Neutrophil (primary cell): ENCODE results near the gene TKT.
"Not testable (repeated sequence)": the region's sequence is repeated elsewhere in the genome, so short reads cannot be mapped to it uniquely, and the experiment has no call there.

ENCODE experiments used
- H3K27ac ChIP-seq: fragments of 200-600 bp; sonication (generic); 2 replicates; pipeline ENCODE4 v1.5.1; 2016; ENCODE audit warnings: mild to moderate bottlenecking, moderate library complexity
- H3K27me3 ChIP-seq: fragments of 200-600 bp; sonication (generic); 2 replicates; pipeline ENCODE4 v1.6.0; 2016; ENCODE audit warnings: mild to moderate bottlenecking
- H3K36me3 ChIP-seq: fragments of 200-600 bp; sonication (generic); 2 replicates; pipeline ENCODE4 v1.5.1; 2017
- H3K4me1 ChIP-seq, 2 experiments: fragments of 200-600 bp in 1 of 2; sonication (generic) in 1 of 2; 1 replicate in 1 of 2; 2 replicates in 1 of 2; pipeline versions ENCODE4 v1.5.1 to v1.6.1; 2013 to 2016; ENCODE audit warnings: low read depth in 1 of 2, low read length in 1 of 2, mild to moderate bottlenecking in 1 of 2, moderate library complexity in 1 of 2; ENCODE audit not compliant: control insufficient read depth in 1 of 2, insufficient read depth in 1 of 2
- H3K4me3 ChIP-seq, 2 experiments: fragments of 200-600 bp in 1 of 2; sonication (generic) in 1 of 2; 1 replicate in 1 of 2; 2 replicates in 1 of 2; pipeline ENCODE4 v1.5.1; 2013 to 2016; ENCODE audit warnings: low read depth in 1 of 2, low read length in 1 of 2, mild to moderate bottlenecking in 1 of 2, moderate library complexity in 1 of 2
- H3K9me3 ChIP-seq: fragments of 200-600 bp; sonication (generic); 2 replicates; pipeline ENCODE4 v1.5.1; 2016
- CTCF ChIP-seq: fragments of 200-600 bp; sonication (generic); IDR thresholded peaks from 2 replicates; pipeline ENCODE4 v1.5.1; 2016; ENCODE audit warnings: antibody characterized with exemption

Gene TKT

GRCh38 chr3:53253707-53254508 is 1.9 kb downstream of the TKT start:
- H3K27me3 ChIP-seq: no peaks in the 10 kb centered on the region
- no peaks in the 10 kb centered on the region for H3K9me3 ChIP-seq
- peak overlapping the region; percentile 97 for H3K27ac ChIP-seq
- peaks cover 45 to 62% of the 10 kb centered on the region in 2 experiments for H3K4me1 ChIP-seq
- H3K36me3 ChIP-seq: no peaks in the 10 kb centered on the region
- no peak for TF ChIP-seq CTCF
- peak overlapping the region; percentile 79 to 95 for H3K4me3 ChIP-seq

- H3K27ac ChIP-seq: peak overlapping the region; percentile 97
- H3K4me1 ChIP-seq: peaks cover 55 to 72% of the 10 kb centered on the region in 2 experiments
- not testable (repeated sequence) for H3K27me3 ChIP-seq, H3K9me3 ChIP-seq, H3K36me3 ChIP-seq
- H3K4me3 ChIP-seq: peak overlapping the region; percentile 79 to 95
Observed at GRCh38 chr3:53252947-53253322, 2.9 kb downstream of the TKT start.

DNA sequence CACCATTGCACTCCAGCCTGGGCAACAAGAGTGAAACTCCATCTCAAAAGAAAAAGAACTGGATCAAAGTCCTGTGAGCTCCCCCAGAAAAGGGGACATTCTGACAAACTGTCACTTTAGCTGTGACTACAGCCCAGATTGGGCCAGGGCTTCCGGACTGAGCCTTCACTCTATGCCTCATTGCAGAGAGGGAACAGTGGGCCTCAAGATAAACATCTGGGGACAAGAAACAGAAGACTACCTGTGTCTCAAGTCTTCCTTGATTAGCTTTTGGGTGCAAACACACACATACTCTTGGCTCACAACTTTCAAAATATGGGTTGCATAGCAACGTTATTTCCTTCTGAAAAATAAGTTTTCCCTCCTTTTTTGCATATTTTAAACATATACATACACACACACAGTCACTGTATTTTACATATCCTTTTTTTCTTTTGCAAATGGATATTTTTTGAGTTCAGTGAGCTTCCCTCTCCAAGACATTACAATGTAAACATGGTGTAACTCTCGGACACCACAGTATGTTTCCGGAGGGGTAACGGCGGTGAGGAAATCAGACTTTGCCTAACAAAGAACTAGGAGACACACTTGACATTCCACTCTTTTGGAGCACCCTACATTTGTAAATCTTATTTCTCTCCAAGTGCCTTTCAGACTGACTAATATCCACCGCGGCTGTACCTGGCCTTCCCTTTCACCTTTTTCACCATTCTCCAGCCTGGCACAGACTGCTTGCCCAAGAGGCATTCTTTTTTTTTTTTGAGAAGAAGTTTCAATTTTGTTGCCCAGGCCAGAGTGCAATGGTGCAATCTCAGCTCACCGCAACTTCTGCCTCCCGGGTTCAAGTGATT is 3.5 kb downstream of the TKT start:
- Histone ChIP-seq H3K27me3 (no peaks in the 10 kb centered on the region), H3K36me3 (no peaks in the 10 kb centered on the region), H3K4me1 (peaks cover 61 to 78% of the 10 kb centered on the region in 2 experiments), H3K27ac (peak overlapping the region; percentile 97), H3K9me3 (no peaks in the 10 kb centered on the region), H3K4me3 (peak overlapping the region; percentile 79 to 95)
- no peak for TF ChIP-seq CTCF

GRCh38 chr3:53250881-53251605 is 4.8 kb downstream of the TKT start:
- H3K9me3 ChIP-seq: no peaks in the 10 kb centered on the region
- TF ChIP-seq CTCF: no peak
- no peaks in the 10 kb centered on the region for H3K27me3 ChIP-seq
- H3K36me3 ChIP-seq: peaks cover 6% of the 10 kb centered on the region
- H3K4me3 ChIP-seq: peak overlapping the region; percentile 79 to 95
- peaks cover 64 to 83% of the 10 kb centered on the region in 2 experiments for H3K4me1 ChIP-seq
- peak overlapping the region; percentile 97 for H3K27ac ChIP-seq

GRCh38 chr3:53250453-53250852 is 5.4 kb downstream of the TKT start:
- no peaks in the 10 kb centered on the region for H3K9me3 ChIP-seq
- peak overlapping the region; percentile 79 to 95 for H3K4me3 ChIP-seq
- TF ChIP-seq CTCF: no peak
- peaks cover 9% of the 10 kb centered on the region for H3K36me3 ChIP-seq
- peak overlapping the region; percentile 97 for H3K27ac ChIP-seq
- no peaks in the 10 kb centered on the region for H3K27me3 ChIP-seq
- peaks cover 67 to 88% of the 10 kb centered on the region in 2 experiments for H3K4me1 ChIP-seq
